ENCODE data around the gene TMEM258. TPM values are rescaled to one million over a fixed set of nuclear protein-coding genes. Genes with fewer than 3 reads are reported as not detected.

Gene TMEM258
- total and polyA plus RNA-seq, 9 of the 15 experiments (the other 6 are each of a cell fraction or from before 2014, with no cell fraction given): 97.2 to 856 (median 231) TPM

GRCh38 chr11:61814958-61815789, 22.8 kb upstream of the TMEM258 start (continued):
- TF ChIP-seq FOXM1 (IDR thresholded peaks at IDR 0.05; ENCODE audit: low read depth): peak; percentile 9; the same call in 1 of the 2 replicates
- peak; percentile 38; the same call in 1 of the 2 replicates for TF ChIP-seq FOXM1 (CRISPR knock-in tag; IDR thresholded peaks at IDR 0.05; ENCODE audit: low read depth)
- TF ChIP-seq FOXP1 (CRISPR knock-in tag; IDR thresholded peaks at IDR 0.05): peak; percentile 79; the same call in 1 of the 2 replicates
- TF ChIP-seq JUND (IDR thresholded peaks at IDR 0.05; ENCODE audit: borderline replicate concordance, low read depth, low read length): peak; percentile 29; the same call in 1 of the 2 replicates
- no peak; the same call in 2 of the 3 replicates for TF ChIP-seq JUND (tag; IDR thresholded peaks at IDR 0.05; ENCODE audit: borderline replicate concordance, low read depth, low read length)
- peak; percentile 88 for TF ChIP-seq POLR2H (tag; IDR thresholded peaks at IDR 0.05; ENCODE audit: low read depth)
- TF ChIP-seq KAT7 (CRISPR knock-in tag; IDR thresholded peaks at IDR 0.05; ENCODE audit: borderline replicate concordance): peak; percentile 9
- TF ChIP-seq CREM (IDR thresholded peaks at IDR 0.05; ENCODE audit: low read depth): peak; percentile 78
- TF ChIP-seq MTA2 (IDR thresholded peaks at IDR 0.05; ENCODE audit: low read depth): peak; percentile 31; the same call in 1 of the 2 replicates
- peak; percentile 89; the same call in 1 of the 2 replicates for TF ChIP-seq HMG20B (CRISPR knock-in tag; IDR thresholded peaks at IDR 0.05)
- TF ChIP-seq ZBTB7A (IDR thresholded peaks at IDR 0.05; ENCODE audit: borderline replicate concordance, control insufficient read depth, low read depth, low read length): peak; percentile 42; the same call in 1 of the 2 replicates
- TF ChIP-seq AFF1 (IDR thresholded peaks at IDR 0.05; ENCODE audit: low read depth in 1 of 2, partially characterized antibody in 2 of 2): peak; percentile 38 to 47
- peak; percentile 63; the same call in 1 of the 2 replicates for TF ChIP-seq GTF2E2 (tag; IDR thresholded peaks at IDR 0.05)
- TF ChIP-seq KLF16 (IDR thresholded peaks at IDR 0.05): no peak
- TF ChIP-seq PRPF4 (IDR thresholded peaks at IDR 0.05; ENCODE audit: insufficient read depth, low read depth, low read length, poor library complexity, severe bottlenecking): peak; percentile 38
- 0 out of 2 replicates have a peak, but pooled peaks have one; percentile 5 for TF ChIP-seq TCF7 (IDR thresholded peaks at IDR 0.05; ENCODE audit: borderline replicate concordance)
- peak; percentile 52 for TF ChIP-seq PKNOX1 (IDR thresholded peaks at IDR 0.05)
- peak; percentile 59; the same call in 1 of the 2 replicates for TF ChIP-seq JUN (IDR thresholded peaks at IDR 0.05; ENCODE audit: borderline replicate concordance, low read depth, low read length)
- TF ChIP-seq JUN (CRISPR knock-in tag; IDR thresholded peaks at IDR 0.05; ENCODE audit: borderline replicate concordance): no peak
- TF ChIP-seq MLLT1 (IDR thresholded peaks at IDR 0.05): peak; percentile 88 to 89
- TF ChIP-seq ATF1 (CRISPR knock-in tag; IDR thresholded peaks at IDR 0.05): no peak
- peak; percentile 89 for TF ChIP-seq ATF1 (tag; IDR thresholded peaks at IDR 0.05)

Data from K562 (cell line).